ENCODE data around the gene TCOF1.

Gene TCOF1

GRCh38 chr5:150440948-150441812, 83.7 kb downstream of the TCOF1 start:
- Histone ChIP-seq H3K4me1 (ENCODE audit: control insufficient read depth in 1 of 2, insufficient read depth in 2 of 2, low read length in 2 of 2) (peaks cover 0 to 3% of the 10 kb centered on the region in 2 donors), H3K4me3 (ENCODE audit: low read depth in 1 of 2, low read length in 2 of 2) (no peak overlapping the region), H3K27me3 (ENCODE audit: control insufficient read depth in 1 of 2, insufficient read depth in 2 of 2, low read length in 2 of 2) (no peaks in the 10 kb centered on the region), H3K9ac (ENCODE audit: low read depth in 1 of 2, low read length in 2 of 2) (no peak overlapping the region), H3K27ac (ENCODE audit: low read depth, low read length) (no peak overlapping the region), H3K36me3 (ENCODE audit: control insufficient read depth in 1 of 2, insufficient read depth in 2 of 2, low read length in 2 of 2) (peaks cover 24 to 41% of the 10 kb centered on the region in 2 donors), H3K9me3 (ENCODE audit: control insufficient read depth in 1 of 2, low read length in 2 of 2) (no peaks in the 10 kb centered on the region)

GRCh38 chr5:150441813-150442698, 84.6 kb downstream of the TCOF1 start:
- no peak overlapping the region for H3K4me3 ChIP-seq (ENCODE audit: low read depth in 1 of 2, low read length in 2 of 2)
- H3K27ac ChIP-seq (ENCODE audit: low read depth, low read length) = no peak overlapping the region
- no peak overlapping the region for H3K9ac ChIP-seq (ENCODE audit: low read depth in 1 of 2, low read length in 2 of 2)
- no peaks in the 10 kb centered on the region for H3K27me3 ChIP-seq (ENCODE audit: control insufficient read depth in 1 of 2, insufficient read depth in 2 of 2, low read length in 2 of 2)
- H3K9me3 ChIP-seq (ENCODE audit: control insufficient read depth in 1 of 2, low read length in 2 of 2) = no peaks in the 10 kb centered on the region
- H3K4me1 ChIP-seq (ENCODE audit: control insufficient read depth in 1 of 2, insufficient read depth in 2 of 2, low read length in 2 of 2) = peaks cover 3 to 4% of the 10 kb centered on the region in 2 donors
- peaks cover 33 to 50% of the 10 kb centered on the region in 2 donors for H3K36me3 ChIP-seq (ENCODE audit: control insufficient read depth in 1 of 2, insufficient read depth in 2 of 2, low read length in 2 of 2)

GRCh38 chr5:150442699-150443080, 85.2 kb downstream of the TCOF1 start:
- Histone ChIP-seq H3K27ac (ENCODE audit: low read depth, low read length) (no peak overlapping the region), H3K36me3 (ENCODE audit: control insufficient read depth in 1 of 2, insufficient read depth in 2 of 2, low read length in 2 of 2) (peaks cover 38 to 56% of the 10 kb centered on the region in 2 donors), H3K4me3 (ENCODE audit: low read depth in 1 of 2, low read length in 2 of 2) (no peak overlapping the region), H3K9ac (ENCODE audit: low read depth in 1 of 2, low read length in 2 of 2) (no peak overlapping the region), H3K9me3 (ENCODE audit: control insufficient read depth in 1 of 2, low read length in 2 of 2) (no peaks in the 10 kb centered on the region), H3K27me3 (ENCODE audit: control insufficient read depth in 1 of 2, insufficient read depth in 2 of 2, low read length in 2 of 2) (no peaks in the 10 kb centered on the region), H3K4me1 (ENCODE audit: control insufficient read depth in 1 of 2, insufficient read depth in 2 of 2, low read length in 2 of 2) (peaks cover 9 to 10% of the 10 kb centered on the region in 2 donors)

DNA sequence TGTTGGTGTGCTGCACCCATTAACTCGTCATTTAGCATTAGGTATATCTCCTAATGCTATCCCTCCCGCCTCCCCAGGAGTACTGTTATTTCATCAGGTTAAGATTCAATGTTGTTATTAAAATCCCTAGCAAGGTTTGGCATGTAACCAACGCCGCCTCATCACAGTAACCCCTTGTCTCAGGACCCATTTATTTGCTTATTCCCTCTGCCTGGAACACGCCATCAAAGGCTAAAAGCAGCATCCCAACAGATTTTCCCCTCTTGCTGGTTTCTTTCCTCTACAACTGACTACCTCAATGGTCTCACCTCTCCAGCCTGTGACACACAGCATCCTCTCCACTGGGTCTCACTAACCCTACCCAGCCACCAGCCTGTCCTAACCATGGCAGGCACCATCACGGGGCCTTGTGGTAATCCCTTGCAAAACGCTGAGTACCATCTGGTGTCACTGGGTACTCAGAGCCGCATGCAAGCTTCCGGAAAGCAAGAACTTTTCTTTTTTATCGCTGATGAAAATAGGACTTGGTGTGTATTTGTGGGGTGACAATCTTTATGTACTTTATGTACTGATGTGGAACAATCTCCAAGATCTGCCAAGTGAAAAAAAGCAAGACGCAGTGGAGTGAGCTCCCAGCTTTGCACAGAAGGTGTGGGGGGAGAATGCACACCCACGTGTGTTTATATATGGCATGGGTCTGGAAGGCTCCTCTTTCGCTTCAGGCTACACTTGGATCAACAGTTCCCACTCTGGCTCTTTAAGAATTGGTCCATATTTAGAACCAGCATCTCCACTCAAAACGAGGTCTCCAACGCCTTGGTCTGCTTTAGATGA, 86.0 kb downstream of the TCOF1 start:
- H3K9me3 ChIP-seq (ENCODE audit: control insufficient read depth in 1 of 2, low read length in 2 of 2) = no peaks in the 10 kb centered on the region
- peaks cover 17 to 18% of the 10 kb centered on the region in 2 donors for H3K4me1 ChIP-seq (ENCODE audit: control insufficient read depth in 1 of 2, insufficient read depth in 2 of 2, low read length in 2 of 2)
- H3K36me3 ChIP-seq (ENCODE audit: control insufficient read depth in 1 of 2, insufficient read depth in 2 of 2, low read length in 2 of 2) = peaks cover 38 to 59% of the 10 kb centered on the region in 2 donors
- H3K27me3 ChIP-seq (ENCODE audit: control insufficient read depth in 1 of 2, insufficient read depth in 2 of 2, low read length in 2 of 2) = no peaks in the 10 kb centered on the region
- H3K4me3 ChIP-seq (ENCODE audit: low read depth in 1 of 2, low read length in 2 of 2) = no peak overlapping the region
- no peak overlapping the region for H3K27ac ChIP-seq (ENCODE audit: low read depth, low read length)
- H3K9ac ChIP-seq (ENCODE audit: low read depth in 1 of 2, low read length in 2 of 2) = no peak overlapping the region

DNA sequence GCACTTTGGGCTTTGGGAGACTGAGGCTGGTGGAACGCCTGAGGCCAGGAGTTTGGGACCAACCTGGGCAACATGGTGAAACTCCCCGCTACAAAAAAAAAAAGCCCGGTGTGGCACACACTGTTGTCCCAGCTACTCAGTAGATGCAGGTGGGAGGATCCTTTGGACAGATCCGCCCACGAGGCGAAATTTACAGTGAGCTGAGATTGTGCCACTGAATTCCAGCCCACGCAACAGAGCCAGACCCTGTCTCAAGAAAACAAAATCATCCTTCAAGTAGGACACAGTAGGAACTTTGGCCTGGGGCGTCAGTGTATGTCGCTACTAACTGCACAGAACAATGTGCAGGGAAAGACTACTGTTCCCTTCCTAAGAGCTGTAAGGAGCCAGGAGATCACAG, 87.3 kb downstream of the TCOF1 start:
- peaks cover 19 to 22% of the 10 kb centered on the region in 2 donors for H3K4me1 ChIP-seq (ENCODE audit: control insufficient read depth in 1 of 2, insufficient read depth in 2 of 2, low read length in 2 of 2)
- no peak overlapping the region for H3K9ac ChIP-seq (ENCODE audit: low read depth in 1 of 2, low read length in 2 of 2)
- H3K27ac ChIP-seq (ENCODE audit: low read depth, low read length) = no peak overlapping the region
- H3K36me3 ChIP-seq (ENCODE audit: control insufficient read depth in 1 of 2, insufficient read depth in 2 of 2, low read length in 2 of 2) = peaks cover 38 to 59% of the 10 kb centered on the region in 2 donors
- H3K27me3 ChIP-seq (ENCODE audit: control insufficient read depth in 1 of 2, insufficient read depth in 2 of 2, low read length in 2 of 2) = no peaks in the 10 kb centered on the region
- H3K9me3 ChIP-seq (ENCODE audit: control insufficient read depth in 1 of 2, low read length in 2 of 2) = no peaks in the 10 kb centered on the region
- H3K4me3 ChIP-seq (ENCODE audit: low read depth in 1 of 2, low read length in 2 of 2) = no peak overlapping the region

- Histone ChIP-seq H3K4me1 (ENCODE audit: control insufficient read depth in 1 of 2, insufficient read depth in 2 of 2, low read length in 2 of 2) (peaks cover 19 to 22% of the 10 kb centered on the region in 2 donors), H3K9ac (ENCODE audit: low read depth in 1 of 2, low read length in 2 of 2) (no peak overlapping the region), H3K4me3 (ENCODE audit: low read depth in 1 of 2, low read length in 2 of 2) (no peak overlapping the region), H3K9me3 (ENCODE audit: control insufficient read depth in 1 of 2, low read length in 2 of 2) (no peaks in the 10 kb centered on the region), H3K36me3 (ENCODE audit: control insufficient read depth in 1 of 2, insufficient read depth in 2 of 2, low read length in 2 of 2) (peaks cover 38 to 59% of the 10 kb centered on the region in 2 donors), H3K27ac (ENCODE audit: low read depth, low read length) (no peak overlapping the region), H3K27me3 (ENCODE audit: control insufficient read depth in 1 of 2, insufficient read depth in 2 of 2, low read length in 2 of 2) (no peaks in the 10 kb centered on the region)
Measured at GRCh38 chr5:150446088-150446487, 88.6 kb downstream of the TCOF1 start.

DNA sequence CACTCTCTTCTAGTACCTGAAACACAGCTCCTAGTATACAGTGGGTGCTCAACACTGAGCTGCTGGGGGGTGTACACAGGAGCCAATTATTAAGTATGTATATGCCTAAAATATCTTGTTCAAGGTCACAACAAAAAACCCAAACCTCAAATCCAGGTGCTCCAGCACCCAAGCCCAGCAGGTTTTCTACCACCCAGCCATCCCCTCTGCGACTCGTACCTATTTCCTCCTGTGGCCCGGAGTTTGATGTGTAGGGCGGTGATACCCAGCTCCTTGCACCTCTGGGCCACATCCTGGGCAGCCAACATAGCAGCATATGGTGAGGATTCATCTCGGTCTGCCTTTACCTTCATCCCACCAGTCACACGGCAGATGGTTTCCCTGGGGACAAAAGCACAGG, 89.1 kb downstream of the TCOF1 start:
- H3K9me3 ChIP-seq (ENCODE audit: control insufficient read depth in 1 of 2, low read length in 2 of 2) = no peaks in the 10 kb centered on the region
- H3K4me1 ChIP-seq (ENCODE audit: control insufficient read depth in 1 of 2, insufficient read depth in 2 of 2, low read length in 2 of 2) = peaks cover 19 to 22% of the 10 kb centered on the region in 2 donors
- H3K36me3 ChIP-seq (ENCODE audit: control insufficient read depth in 1 of 2, insufficient read depth in 2 of 2, low read length in 2 of 2) = peaks cover 38 to 57% of the 10 kb centered on the region in 2 donors
- H3K9ac ChIP-seq (ENCODE audit: low read depth in 1 of 2, low read length in 2 of 2) = no peak overlapping the region
- no peak overlapping the region for H3K4me3 ChIP-seq (ENCODE audit: low read depth in 1 of 2, low read length in 2 of 2)
- H3K27me3 ChIP-seq (ENCODE audit: control insufficient read depth in 1 of 2, insufficient read depth in 2 of 2, low read length in 2 of 2) = no peaks in the 10 kb centered on the region
- H3K27ac ChIP-seq (ENCODE audit: low read depth, low read length) = no peak overlapping the region

DNA sequence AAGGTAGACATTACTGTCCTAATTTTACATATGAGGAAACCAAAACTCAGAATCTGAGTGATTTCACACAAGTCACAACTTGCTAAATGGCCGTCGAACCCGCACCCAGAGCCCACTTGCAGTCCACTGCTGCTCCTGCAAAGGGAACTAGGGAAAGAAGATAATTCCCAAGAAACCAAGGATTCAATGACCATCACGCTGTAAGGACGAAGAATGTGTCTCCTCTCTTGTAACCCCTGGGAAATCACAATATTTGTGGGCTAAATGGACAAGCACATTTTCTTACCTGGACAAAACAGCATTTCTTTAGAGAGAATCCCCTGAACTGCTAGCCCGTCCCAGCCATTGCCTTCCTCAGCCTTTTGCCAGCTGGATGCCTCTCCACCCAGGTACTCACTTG, 89.7 kb downstream of the TCOF1 start:
- H3K4me3 ChIP-seq (ENCODE audit: low read depth in 1 of 2, low read length in 2 of 2) = no peak overlapping the region
- H3K9me3 ChIP-seq (ENCODE audit: control insufficient read depth in 1 of 2, low read length in 2 of 2) = no peaks in the 10 kb centered on the region
- peaks cover 38 to 51% of the 10 kb centered on the region in 2 donors for H3K36me3 ChIP-seq (ENCODE audit: control insufficient read depth in 1 of 2, insufficient read depth in 2 of 2, low read length in 2 of 2)
- H3K9ac ChIP-seq (ENCODE audit: low read depth in 1 of 2, low read length in 2 of 2) = peak overlapping the region in 1 of 2 donors; percentile 98
- H3K27me3 ChIP-seq (ENCODE audit: control insufficient read depth in 1 of 2, insufficient read depth in 2 of 2, low read length in 2 of 2) = no peaks in the 10 kb centered on the region
- no peak overlapping the region for H3K27ac ChIP-seq (ENCODE audit: low read depth, low read length)
- H3K4me1 ChIP-seq (ENCODE audit: control insufficient read depth in 1 of 2, insufficient read depth in 2 of 2, low read length in 2 of 2) = peaks cover 19 to 22% of the 10 kb centered on the region in 2 donors

GRCh38 chr5:150448334-150448733, 90.8 kb downstream of the TCOF1 start:
- Histone ChIP-seq H3K4me3 (ENCODE audit: low read depth in 1 of 2, low read length in 2 of 2) (peak overlapping the region; percentile 77 to 95), H3K4me1 (ENCODE audit: control insufficient read depth in 1 of 2, insufficient read depth in 2 of 2, low read length in 2 of 2) (peaks cover 19 to 22% of the 10 kb centered on the region in 2 donors), H3K36me3 (ENCODE audit: control insufficient read depth in 1 of 2, insufficient read depth in 2 of 2, low read length in 2 of 2) (peaks cover 36 to 47% of the 10 kb centered on the region in 2 donors), H3K9me3 (ENCODE audit: control insufficient read depth in 1 of 2, low read length in 2 of 2) (no peaks in the 10 kb centered on the region), H3K9ac (ENCODE audit: low read depth in 1 of 2, low read length in 2 of 2) (peak overlapping the region; percentile 92 to 98), H3K27me3 (ENCODE audit: control insufficient read depth in 1 of 2, insufficient read depth in 2 of 2, low read length in 2 of 2) (no peaks in the 10 kb centered on the region), H3K27ac (ENCODE audit: low read depth, low read length) (no peak overlapping the region)

Measured in duodenal mucosa (tissue), 2 donors.